ENCODE measurements around the gene CD33.

CD33 gene

DNA sequence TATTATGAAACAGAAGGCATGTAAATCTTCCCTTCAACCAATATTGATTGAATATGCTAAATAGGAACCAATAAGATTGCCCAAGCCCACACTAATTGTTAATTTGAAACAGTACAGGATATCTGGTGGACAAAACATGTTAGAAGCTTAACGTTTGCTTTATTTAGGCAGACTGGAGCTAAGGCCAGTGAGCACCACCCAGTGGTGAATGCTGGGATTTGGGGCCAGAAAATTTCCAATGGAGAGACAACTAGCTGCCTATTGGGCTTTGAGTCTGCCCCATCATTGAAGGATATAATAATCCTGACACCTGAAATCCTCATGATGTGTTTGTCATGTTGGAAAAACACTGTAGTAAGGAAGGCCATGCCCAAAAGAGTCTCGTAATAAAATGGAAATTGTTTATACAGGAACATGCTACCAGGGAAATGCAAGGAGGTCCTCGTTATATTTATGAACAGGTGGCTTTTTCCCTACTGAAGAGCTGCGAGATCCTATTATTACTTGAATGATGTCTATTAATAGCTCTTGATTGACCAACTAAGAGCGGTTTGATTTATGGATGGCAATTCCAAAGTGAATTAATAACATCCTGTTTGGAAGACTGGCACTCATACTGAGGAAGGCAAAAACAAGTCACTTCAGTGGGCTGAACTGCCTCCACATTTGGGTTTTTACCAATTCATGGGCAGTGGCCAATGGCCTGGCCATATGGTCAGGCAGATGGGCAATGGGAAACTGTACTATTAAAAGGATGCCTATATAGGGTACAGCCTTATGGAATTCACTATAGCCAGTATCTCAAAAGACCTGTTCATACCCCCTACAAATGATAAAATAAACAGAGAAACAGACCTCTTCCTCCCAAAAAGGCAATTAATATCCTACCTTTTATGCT is 34.7 kb downstream of the CD33 start:
- peak; percentile 10 for DNase-seq

DNA sequence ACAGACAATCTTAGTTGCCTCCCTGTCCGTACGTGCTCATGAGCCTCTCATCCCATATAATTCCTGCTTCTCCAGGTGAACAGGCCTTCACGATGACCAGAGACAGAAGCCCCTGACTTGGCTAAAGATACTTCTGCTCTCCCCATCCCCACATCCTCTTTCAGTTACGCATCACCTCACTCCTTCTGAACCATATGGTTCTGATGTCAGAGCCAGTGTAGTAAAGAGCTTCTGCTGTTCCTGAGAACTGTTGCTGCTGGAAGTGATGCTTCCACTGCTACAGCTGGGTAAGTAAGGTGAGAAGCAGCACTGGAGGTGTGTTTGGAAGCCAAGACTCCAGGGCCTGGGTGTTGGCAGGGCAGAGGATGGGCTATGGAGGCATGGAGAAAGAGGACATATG is 38.9 kb downstream of the CD33 start:
- no peak for DNase-seq

DNA sequence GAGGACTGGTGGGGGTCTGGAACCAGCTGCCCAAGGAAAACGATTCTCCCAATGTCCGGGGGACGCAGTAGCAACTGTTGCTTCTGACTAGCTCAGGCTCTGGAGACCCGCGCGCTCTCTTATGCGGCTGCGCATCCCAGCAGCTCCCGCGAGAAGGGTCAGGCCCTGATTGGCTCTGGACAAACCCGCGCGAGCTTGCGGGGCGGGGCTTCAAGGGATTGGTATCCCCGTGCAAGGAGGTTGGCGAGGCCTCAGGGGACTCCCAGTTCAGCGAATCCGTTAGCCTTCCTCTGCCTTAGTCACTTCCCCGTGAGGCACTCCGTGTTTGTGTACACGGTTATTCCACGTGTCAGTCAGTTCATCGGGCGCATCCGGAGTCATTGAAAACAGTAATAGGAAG is 46.2 kb downstream of the CD33 start:
- DNase-seq: no peak

DNA sequence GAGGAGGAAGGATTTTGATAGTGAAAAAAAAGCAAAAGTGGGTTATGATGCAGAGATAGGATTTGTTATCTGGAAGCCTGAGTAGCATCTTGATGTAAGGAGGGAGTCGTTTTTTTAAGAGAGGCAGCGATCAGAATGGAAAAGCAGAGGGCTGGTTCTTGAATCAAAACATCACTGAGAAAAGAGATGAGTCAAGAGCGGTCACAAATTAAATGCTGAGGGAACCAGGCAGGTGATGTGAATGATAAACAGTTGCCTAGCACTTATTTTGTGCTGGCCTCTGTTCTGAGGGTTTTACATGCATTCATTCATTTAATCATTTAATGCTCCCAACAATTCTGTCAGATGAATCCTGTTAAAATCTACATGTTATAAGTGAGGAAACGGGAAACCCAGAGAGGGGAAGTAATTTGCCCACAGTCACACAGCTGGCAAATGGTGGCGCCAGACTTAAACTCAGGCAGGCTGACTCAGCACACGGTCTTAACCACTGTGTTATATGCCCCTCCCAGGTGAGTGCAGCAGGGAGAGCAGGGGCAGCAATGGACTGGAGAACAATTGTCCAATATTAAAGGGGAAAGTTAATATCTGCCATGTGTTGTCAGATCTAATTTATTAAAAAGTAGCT is 47.4 kb downstream of the CD33 start:
- no peak for DNase-seq

DNA sequence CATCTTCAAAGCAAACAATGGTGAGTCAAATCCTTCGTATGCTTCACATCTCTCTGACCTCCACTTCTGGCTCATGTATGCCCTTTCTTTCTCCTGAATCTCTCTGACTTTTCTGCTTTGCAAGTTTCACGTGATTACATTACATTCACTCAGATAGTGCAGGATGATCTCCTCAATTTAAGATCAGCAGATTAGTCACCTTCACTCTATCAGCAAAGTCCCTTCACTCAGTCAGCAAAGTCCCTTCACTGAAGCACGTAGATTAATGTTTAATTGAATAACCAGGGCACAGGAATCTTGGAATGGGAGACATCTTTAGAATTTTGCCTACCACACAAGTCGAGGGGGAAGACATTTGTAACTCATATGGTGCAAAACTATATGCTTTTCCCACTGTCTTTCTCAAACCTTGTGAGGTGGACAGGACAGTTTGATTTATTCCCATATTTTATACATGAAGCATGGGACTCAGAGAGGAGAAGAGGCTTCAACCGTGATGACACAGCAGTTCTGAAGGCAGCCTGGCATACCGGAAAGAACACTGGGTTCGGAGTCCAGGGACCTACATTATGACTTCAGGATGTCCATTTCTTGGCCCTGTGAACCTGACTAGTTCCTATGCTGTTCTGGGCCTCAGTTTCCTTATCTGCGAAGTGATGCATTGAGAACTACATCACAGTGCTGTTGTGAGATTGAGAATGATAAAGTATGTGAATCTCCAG is 49.3 kb downstream of the CD33 start:
- no peak for DNase-seq

DNA sequence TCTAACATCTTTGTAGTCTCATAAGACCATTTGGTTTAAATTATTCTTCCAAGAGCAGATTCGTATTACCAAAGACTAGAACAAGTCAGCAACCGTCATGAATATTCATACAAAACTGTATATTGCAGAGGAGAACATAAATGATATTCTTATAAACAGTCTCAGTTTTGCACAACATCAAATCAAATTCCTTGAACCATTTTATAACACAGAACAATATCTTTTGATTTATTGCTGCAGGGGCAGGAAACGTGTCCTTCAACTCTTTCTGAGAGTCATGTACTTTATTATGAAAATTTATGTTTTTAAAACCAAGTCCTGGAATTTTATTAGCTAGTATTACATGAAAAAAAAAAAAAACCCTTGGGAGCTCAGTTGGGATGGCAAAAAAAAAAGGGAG is 52.2 kb downstream of the CD33 start:
- no peak for DNase-seq

DNA sequence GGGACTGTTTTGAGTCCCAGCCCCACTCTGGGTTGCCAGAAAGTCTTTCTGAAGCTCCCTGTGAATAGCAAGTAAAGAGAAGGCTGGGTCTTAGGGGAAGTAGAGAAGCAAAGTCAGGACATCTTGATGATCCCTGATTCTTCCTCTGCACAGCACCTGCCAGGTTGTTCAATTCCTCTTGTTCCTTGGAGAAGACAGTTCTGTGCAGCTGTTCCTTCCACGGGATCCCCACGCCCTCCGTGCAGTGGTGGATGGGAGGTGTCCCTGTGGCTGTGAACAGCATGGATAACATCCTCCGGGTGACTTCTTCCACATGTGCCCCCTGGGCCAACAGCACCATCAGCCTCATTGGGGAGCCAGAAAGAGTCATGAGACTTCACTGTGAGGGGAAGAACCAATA is 57.5 kb downstream of the CD33 start:
- DNase-seq: no peak

DNA sequence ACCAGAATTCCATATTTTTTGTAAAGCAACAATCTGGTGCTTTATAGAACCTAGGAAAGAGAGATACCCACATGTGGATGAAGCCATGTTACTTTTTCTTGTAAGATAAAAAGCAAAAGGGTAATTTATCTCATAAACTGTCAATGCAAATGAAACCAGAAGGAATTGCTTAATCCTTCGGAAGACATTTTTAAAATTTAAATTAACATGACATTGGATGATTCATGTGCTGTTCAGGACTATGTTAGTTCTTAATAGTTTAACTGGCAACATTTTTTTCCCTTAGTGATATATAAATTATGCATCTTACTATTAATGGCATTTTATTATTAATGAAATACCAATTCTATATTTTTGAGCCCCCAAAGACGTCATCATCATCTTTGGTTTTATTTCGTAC is 60.8 kb downstream of the CD33 start:
- DNase-seq: no peak
